ENCODE measurements around the gene CHRNA9. TPM values are rescaled to one million over a fixed set of nuclear protein-coding genes. Genes with fewer than 3 reads are reported as not detected.
A peak's percentile ranks its signal among the peaks of the same experiment; 100 is the strongest.
"Not testable (repeated sequence)": the region's sequence is repeated elsewhere in the genome, so short reads cannot be mapped to it uniquely, and the experiment has no call there.

CHRNA9 gene, protein sequence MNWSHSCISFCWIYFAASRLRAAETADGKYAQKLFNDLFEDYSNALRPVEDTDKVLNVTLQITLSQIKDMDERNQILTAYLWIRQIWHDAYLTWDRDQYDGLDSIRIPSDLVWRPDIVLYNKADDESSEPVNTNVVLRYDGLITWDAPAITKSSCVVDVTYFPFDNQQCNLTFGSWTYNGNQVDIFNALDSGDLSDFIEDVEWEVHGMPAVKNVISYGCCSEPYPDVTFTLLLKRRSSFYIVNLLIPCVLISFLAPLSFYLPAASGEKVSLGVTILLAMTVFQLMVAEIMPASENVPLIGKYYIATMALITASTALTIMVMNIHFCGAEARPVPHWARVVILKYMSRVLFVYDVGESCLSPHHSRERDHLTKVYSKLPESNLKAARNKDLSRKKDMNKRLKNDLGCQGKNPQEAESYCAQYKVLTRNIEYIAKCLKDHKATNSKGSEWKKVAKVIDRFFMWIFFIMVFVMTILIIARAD
- total RNA-seq = under 1 TPM in 1 of 2 experiments, not detected in 1; 0.22 TPM

DNA sequence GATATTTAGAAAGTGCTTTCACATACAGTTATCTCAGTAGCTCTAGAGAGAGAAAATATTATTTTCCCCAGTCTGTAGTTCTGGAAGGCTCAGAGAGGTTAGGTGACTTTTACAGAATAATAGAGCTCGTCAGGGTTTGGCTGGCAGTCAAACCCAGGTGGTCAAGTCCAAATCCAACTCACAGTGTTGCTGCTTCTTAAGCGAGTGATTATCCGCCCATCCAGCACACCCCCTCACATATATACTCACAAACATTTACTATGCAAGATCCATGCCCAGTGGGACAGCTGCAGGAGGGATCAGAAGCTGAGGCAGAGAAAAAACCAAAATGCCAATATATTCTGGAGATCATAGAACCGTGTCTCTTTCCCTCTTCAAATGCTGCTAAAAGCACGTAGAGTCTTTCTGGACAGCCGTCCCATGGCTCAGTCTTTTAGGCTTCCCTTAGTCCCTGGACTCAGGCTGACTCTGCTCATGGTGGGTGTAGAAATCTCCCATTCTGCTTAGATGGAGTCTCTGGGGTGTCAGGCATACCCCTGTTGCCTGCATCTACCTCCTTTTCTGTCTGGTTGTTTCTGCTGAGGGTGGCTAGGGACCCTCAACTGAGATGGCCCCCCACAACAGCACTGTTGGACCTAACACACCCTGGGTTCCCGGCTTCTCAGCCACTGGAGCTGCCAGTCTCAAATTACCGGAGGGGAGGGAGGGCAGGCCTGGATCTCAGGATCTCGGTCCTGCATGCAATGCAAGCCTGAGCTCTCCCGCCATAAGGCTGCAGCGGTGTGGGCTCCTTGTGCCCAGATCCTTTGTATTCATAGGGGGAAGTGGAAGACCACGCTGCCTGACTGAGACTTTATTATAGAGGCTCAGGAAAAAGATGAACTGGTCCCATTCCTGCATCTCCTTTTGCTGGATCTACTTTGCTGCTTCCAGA is at the start of gene CHRNA9:
CHRNA9 (plus strand) TSS at position 743 of the 934 bp plus-strand sequence; CDS start at position 878, 135 bp downstream.
- no peaks in the 10 kb centered on the region for H3K9me3 Mint-ChIP-seq
- H3K27me3 Mint-ChIP-seq = no peaks in the 10 kb centered on the region
- H3K36me3 Mint-ChIP-seq = no peaks in the 10 kb centered on the region
- H3K4me3 Mint-ChIP-seq = no peak within 1 kb of the TSS
- no peaks in the 10 kb centered on the region for H3K4me1 Mint-ChIP-seq
- DNase-seq = no peak
- no peak within 1 kb of the TSS for H3K27ac Mint-ChIP-seq

DNA sequence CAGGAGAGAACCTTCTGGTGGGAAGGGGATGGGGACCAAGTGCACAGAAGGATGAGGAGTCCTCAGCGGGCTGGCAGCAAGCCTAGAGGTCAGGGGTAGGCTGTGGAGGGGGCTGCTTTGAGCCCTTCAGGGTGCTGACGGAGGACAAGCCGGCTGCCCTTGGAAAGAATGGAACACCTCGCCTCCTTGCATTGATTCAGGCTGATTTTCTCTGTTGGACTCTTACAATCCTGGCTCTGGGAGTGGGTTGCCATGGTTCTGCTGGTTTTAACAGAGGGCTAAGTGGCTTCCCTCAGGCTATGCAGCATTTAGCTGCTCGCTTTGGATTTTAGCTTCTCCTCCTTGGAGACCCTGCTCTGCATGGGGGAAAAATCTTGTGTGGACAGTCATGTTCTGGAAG is 49.4 kb upstream of the CHRNA9 start:
- Mint-ChIP-seq H3K36me3 (peaks cover 41% of the 10 kb centered on the region), H3K4me3 (no peak overlapping the region), H3K9me3 (peaks cover 28% of the 10 kb centered on the region), H3K27me3 (no peaks in the 10 kb centered on the region), H3K27ac (peak overlapping the region; percentile 68), H3K4me1 (peaks cover 64% of the 10 kb centered on the region)
- DNase-seq = no peak

DNA sequence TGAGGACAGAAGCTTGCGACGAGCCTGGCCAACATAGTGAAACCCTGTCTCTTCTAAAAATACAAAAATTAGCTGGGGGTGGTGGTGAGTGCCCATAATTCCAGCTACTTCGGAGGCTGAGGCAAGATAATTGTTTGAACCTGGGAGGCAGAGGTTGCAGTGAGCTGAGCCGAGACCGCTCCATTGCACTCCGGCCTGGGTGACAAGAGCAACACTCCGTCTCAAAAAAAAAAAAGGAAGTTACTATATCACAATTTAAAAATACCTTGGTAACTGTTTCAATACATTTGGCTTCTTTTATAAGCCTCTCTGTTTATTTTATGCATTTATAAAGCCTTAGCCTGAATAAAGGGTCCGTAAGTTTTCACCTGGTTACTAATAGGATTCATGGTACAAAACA is 46.6 kb upstream of the CHRNA9 start:
- no peaks in the 10 kb centered on the region for H3K27me3 Mint-ChIP-seq
- H3K36me3 Mint-ChIP-seq = peaks cover 20% of the 10 kb centered on the region

DNA sequence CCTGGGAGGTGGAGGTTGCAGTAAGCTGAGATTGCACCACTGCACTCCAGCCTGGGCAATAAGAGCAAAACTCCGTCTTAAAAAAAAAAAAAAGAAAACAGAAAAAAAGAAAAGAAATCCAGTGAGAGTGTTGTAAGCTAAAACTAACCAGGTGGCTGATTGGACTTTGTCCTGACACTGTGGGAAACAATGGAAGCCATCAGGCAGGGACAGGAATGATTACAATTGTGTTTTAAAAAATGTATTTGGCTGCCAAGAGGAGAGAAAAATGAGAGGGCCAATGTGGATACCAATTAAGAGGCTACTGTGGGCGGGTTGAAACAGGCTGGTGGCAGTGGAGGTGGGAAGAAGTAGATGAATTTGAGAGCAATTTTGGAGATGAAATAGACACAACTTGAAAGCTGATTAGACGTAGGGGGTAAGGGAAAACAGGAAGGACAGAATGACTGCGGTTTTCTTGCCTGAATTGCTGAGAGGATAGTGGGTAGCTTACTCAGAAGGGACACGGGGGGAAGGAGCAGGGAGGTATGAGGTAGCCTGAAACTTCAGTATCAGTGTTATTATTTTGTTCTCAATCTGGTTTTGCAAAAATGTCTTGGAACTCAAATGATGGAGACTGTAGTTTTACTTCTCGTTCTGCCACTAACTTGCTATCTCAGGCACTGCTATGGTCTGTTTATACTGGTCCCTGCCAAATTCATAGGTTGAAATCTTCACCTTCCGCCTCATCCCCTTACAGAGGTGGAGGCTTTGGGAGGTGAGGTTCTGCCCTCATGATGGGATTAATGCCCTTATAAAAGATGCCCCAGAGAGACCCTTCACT is 45.6 kb upstream of the CHRNA9 start:
- Mint-ChIP-seq H3K36me3 (peaks cover 11% of the 10 kb centered on the region), H3K4me3 (peak overlapping the region; percentile 46), H3K4me1 (peaks cover 48% of the 10 kb centered on the region), H3K9me3 (peaks cover 15% of the 10 kb centered on the region), H3K27ac (peak overlapping the region; percentile 89), H3K27me3 (no peaks in the 10 kb centered on the region)
- DNase-seq = no peak

More for the DNA sequence above, 46.6 kb upstream of the CHRNA9 start:
- DNase-seq = no peak
- no peak overlapping the region for H3K4me3 Mint-ChIP-seq
- H3K4me1 Mint-ChIP-seq = peaks cover 58% of the 10 kb centered on the region
- peaks cover 18% of the 10 kb centered on the region for H3K9me3 Mint-ChIP-seq
- H3K27ac Mint-ChIP-seq = peak overlapping the region; percentile 89

DNA sequence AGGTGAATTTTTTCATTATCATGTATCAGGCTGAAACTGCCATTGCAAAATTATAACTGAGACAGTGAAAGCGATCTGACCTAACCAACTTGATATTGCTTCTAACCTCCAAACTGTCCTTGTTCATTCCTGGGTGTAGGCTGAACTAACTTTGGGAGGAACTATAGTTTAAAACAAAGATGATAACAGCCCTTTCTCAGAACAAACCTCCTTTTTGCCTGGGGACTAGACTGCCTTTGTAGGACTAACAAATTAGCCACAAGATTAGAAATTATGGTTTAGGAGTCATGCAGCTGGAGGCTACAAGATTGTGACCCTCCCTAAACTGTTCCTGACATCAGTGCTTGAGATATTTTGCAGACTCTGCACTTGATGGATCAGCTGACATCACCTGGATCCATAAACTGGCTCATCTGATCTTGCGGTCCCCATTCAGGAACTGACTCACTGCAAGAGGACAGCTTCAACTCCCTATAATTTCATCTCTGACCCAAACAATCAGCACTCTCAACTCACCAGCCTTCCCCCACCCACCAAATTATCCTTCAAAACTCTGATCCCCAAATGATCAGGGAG is 44.4 kb upstream of the CHRNA9 start:
- peak overlapping the region; percentile 89 for H3K27ac Mint-ChIP-seq
- peaks cover 43% of the 10 kb centered on the region for H3K4me1 Mint-ChIP-seq
- DNase-seq, H3K36me3 Mint-ChIP-seq, H3K4me3 Mint-ChIP-seq, H3K27me3 Mint-ChIP-seq: not testable (repeated sequence)
- H3K9me3 Mint-ChIP-seq = peaks cover 12% of the 10 kb centered on the region

DNA sequence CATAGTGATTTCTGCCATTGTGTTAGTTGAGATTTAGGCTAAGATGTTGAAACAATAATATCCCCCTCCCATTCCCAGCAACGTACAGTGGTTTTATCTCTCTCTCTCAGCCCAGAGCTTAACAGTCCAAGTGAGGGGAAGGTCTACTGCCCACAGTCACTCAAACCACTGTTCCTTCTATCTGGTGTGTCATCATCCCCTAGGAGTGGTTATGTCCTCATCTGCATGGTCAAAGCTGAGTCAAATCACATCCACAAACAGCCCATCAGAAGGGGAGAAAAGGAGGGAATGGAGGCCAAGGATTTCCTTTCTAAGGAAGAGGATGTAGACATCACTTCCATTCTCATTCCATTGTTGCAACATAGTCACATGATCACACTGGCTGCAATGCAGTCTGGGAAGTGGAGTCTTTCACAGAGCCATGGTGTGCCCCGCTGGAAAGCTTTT is 42.8 kb upstream of the CHRNA9 start:
- DNase-seq = no peak
- peaks cover 7% of the 10 kb centered on the region for H3K9me3 Mint-ChIP-seq
- H3K4me3 Mint-ChIP-seq = no peak overlapping the region
- H3K27ac Mint-ChIP-seq = peak overlapping the region; percentile 34
- H3K27me3 Mint-ChIP-seq = no peaks in the 10 kb centered on the region
- H3K4me1 Mint-ChIP-seq = peaks cover 47% of the 10 kb centered on the region
- H3K36me3 Mint-ChIP-seq = peaks cover 4% of the 10 kb centered on the region

DNA sequence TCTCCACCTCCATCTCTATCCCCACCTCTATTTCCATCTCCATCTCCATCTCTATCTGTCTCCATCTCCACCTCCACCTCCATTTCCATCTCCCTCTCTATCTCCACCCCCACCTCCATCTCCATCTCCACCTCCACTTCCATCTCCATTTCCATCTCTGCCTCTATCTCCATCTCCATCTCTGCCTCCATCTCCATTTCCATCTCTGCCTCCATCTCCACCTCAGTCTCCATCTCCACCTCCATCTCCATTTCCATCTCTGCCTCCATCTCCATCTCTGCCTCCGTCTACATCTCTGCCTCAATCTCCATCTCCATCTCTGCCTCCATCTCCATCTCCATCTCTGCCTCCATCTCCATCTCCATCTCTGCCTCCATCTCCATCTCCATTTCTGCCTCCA is 40.8 kb upstream of the CHRNA9 start:
- Mint-ChIP-seq H3K9me3 (peaks cover 8% of the 10 kb centered on the region), H3K4me3 (no peak overlapping the region), H3K27me3 (no peaks in the 10 kb centered on the region), H3K27ac (no peak overlapping the region), H3K4me1 (peaks cover 57% of the 10 kb centered on the region), H3K36me3 (peaks cover 4% of the 10 kb centered on the region)
- no peak for DNase-seq

DNA sequence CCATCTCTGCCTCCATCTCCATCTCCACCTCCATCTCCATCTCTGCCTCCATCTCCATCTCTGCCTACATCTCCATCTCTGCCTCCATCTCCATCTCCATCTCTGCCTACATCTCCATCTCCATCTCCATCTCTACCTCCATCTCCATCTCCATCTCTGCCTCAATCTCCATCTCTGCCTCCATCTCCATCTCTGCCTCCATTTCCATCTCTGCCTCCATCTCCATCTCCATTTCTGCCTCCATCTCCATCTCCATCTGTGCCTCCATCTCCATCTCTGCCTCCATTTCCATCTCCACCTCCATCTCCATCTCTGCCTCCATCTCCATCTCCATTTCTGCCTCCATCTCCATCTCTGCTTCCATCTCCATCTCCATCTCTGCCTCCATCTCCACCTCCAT is 40.1 kb upstream of the CHRNA9 start:
- peaks cover 55% of the 10 kb centered on the region for H3K4me1 Mint-ChIP-seq

DNA sequence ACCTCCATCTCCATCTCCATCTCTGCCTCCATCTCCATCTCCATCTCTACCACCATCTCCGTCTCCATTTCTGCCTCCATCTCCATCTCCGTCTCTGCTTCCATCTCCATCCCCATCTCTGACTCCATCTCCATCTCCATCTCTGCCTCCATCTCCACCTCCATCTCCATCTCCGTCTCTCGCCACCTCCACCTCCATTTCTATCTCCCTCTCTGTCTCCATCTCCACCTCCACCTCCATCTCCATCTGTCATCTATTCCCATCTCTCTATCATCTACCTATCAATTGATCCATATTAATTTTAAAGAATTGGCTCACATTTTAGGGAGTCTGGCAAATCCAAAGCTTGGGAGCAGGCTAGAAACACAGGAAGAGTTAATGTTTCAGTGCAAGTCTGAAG is 39.6 kb upstream of the CHRNA9 start:
- H3K36me3 Mint-ChIP-seq = peaks cover 4% of the 10 kb centered on the region
- peaks cover 55% of the 10 kb centered on the region for H3K4me1 Mint-ChIP-seq
- no peaks in the 10 kb centered on the region for H3K27me3 Mint-ChIP-seq
- DNase-seq = no peak
- H3K27ac Mint-ChIP-seq = no peak overlapping the region
- H3K4me3 Mint-ChIP-seq = no peak overlapping the region
- H3K9me3 Mint-ChIP-seq = peaks cover 8% of the 10 kb centered on the region

More for the DNA sequence above, 40.1 kb upstream of the CHRNA9 start:
- DNase-seq, H3K27me3 Mint-ChIP-seq, H3K9me3 Mint-ChIP-seq, H3K36me3 Mint-ChIP-seq, H3K27ac Mint-ChIP-seq, H3K4me3 Mint-ChIP-seq: not testable (repeated sequence)

DNA sequence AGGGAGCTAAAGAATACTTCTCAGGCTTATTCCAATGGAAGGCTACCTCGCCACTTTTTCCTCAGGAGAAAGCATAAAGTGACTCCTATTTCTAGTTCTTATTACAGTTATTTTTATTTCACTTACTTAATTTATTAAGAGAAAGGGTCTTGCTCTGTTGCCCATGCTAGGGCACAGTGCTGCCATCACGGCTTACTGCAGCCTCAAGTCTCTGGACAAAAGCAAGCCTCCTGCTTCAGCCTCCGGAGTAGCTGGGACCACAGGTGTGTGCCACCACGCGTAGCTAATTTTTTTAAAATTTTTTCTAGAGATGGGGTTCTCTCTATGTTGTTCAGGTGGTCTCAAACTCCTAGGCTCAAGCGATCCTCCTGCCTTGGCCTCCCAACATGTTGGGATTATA is 36.0 kb upstream of the CHRNA9 start:
- Mint-ChIP-seq H3K9me3 (peaks cover 3% of the 10 kb centered on the region), H3K27ac (no peak overlapping the region), H3K36me3 (peaks cover 3% of the 10 kb centered on the region), H3K27me3 (no peaks in the 10 kb centered on the region), H3K4me3 (no peak overlapping the region), H3K4me1 (peaks cover 60% of the 10 kb centered on the region)
- DNase-seq = no peak

DNA sequence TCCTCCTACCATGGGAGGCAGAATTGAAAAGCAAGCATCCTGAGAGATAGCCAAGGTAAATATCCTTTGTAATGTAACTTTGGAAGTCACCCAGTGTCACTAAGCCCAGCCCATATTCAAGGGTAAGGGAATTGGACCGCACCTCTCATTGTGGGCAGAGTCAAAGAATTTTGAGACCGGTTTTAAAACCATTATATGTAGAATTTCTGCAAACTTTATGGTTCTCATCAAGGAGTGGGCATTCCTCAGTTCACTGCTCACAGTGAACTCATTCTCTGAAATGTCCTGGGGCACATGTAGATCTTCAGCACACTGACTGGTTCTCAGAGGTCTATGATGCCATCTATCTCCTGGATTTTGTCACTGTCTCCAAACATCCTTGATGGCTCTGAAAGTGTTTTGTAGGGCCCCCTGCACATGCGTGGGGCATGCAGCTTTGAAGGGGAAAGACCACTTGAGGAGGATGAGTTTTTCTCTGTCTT is 35.3 kb upstream of the CHRNA9 start:
- Mint-ChIP-seq H3K9me3 (peaks cover 9% of the 10 kb centered on the region), H3K27ac (peak overlapping the region; percentile 94), H3K4me1 (peaks cover 66% of the 10 kb centered on the region), H3K27me3 (no peaks in the 10 kb centered on the region), H3K36me3 (peaks cover 8% of the 10 kb centered on the region), H3K4me3 (no peak overlapping the region)
- DNase-seq = no peak

DNA sequence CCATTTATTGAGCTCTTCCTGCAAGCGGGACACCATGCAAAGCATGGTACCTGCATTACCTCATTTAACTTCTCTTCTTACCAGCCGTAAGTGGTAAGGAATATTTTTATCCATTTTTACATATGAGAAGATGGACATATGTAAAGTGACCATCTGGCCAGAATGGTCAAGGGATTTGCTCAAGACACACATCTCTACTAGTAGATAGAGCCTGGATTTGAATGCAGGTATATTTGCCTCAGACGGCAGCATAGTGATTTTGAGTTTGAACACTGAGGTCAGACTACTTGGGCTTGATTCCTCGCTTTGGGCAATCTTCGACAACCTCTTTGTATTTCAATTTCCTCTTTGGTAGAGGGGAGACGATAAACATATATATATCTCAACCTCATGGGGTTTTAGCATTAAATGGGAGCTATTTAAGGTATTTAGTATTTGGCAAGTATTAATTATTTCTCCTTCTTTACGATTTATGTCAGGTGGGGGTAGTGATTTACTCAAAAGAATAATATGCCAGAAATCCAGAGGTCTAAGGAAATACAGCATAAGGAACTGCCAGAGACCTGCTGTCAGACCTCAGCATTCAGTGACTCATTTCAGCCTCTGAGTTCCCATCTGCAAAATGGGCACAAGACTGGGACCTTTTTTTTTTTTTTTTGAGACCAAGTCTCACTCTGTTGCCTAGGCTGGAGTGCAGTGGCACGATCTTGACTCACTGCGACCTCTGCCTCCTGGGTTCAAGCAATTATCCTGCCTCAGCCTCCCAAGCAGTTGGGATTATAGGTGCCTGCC is 34.6 kb upstream of the CHRNA9 start:
- Mint-ChIP-seq H3K36me3 (peaks cover 13% of the 10 kb centered on the region), H3K9me3 (peaks cover 11% of the 10 kb centered on the region), H3K27me3 (no peaks in the 10 kb centered on the region), H3K27ac (peak overlapping the region; percentile 94), H3K4me1 (peaks cover 73% of the 10 kb centered on the region), H3K4me3 (peak overlapping the region; percentile 9)
- no peak for DNase-seq

DNA sequence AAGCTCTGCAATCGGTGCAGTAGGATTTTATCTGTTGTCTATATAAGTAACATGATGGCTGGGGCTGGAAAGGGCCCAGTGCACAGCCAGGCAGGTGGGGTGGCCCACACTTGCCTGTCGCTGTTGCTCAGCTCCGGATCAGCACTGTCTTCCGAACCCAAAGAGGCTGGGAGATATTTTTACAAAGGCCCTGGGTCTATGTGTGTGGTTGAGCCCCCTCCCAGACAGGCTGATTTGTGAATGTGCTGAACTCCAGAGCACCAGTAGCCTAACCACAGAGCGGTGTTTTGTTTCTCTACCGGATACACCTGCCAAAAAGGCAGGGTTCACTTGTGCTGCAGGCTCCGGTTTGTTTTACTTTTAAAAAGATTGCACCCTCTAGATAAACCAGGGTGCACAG is 33.5 kb upstream of the CHRNA9 start:
- Mint-ChIP-seq H3K4me3 (peak overlapping the region; percentile 71), H3K27me3 (no peaks in the 10 kb centered on the region), H3K9me3 (peaks cover 11% of the 10 kb centered on the region), H3K4me1 (peaks cover 80% of the 10 kb centered on the region), H3K36me3 (peaks cover 13% of the 10 kb centered on the region), H3K27ac (peak overlapping the region; percentile 94)
- peak; percentile 35 for DNase-seq

Measured in activated naive CD8-positive, alpha-beta T cell treated with anti-CD3 and anti-CD28 coated beads for 36 hours (primary cell).